Right lobe of liver (tissue), 6 donors: ENCODE data around the gene DENND1B. TPM values are rescaled to one million over a fixed set of nuclear protein-coding genes. Genes with fewer than 3 reads are reported as not detected.
A peak's percentile ranks its signal among the peaks of the same experiment; 100 is the strongest.

Experiments
- ATAC-seq, 4 donors: fragments of 200-7000 bp; cut with Tn5 transposase; one replicate each; pipeline ENCODE4 v1.9.1; 2020; ENCODE audit warnings: mild to moderate bottlenecking in 4 of 4, moderate library complexity in 4 of 4
- DNase-seq, 3 donors: peaks; one replicate each; pipeline ENCODE4 v3.0.0-alpha.2; 2020
- H3K27ac ChIP-seq, 3 donors: fragments of 200-600 bp; one replicate each; pipeline ENCODE4 v1.8.0; 2022
- H3K27me3 ChIP-seq, 2 donors: fragments of 200-600 bp; one replicate each; pipeline ENCODE4 v1.8.0; 2022
- H3K36me3 ChIP-seq, 4 donors: fragments of 200-600 bp; sonication (generic) in 1 of 4; one replicate each; pipeline versions ENCODE4 v1.5.1 to v1.8.0; 2017 to 2022; ENCODE audit warnings: control low read depth in 1 of 4
- H3K4me1 ChIP-seq, 4 donors: fragments of 200-600 bp; sonication (generic) in 1 of 4; one replicate each; pipeline versions ENCODE4 v1.5.1 to v1.8.0; 2017 to 2022; ENCODE audit warnings: control low read depth in 1 of 4
- H3K4me3 ChIP-seq, 3 donors: fragments of 200-600 bp; one replicate each; pipeline ENCODE4 v1.8.0; 2022
- H3K9me3 ChIP-seq, 4 donors: fragments of 200-600 bp; sonication (generic) in 1 of 4; one replicate each; pipeline versions ENCODE4 v1.5.1 to v1.8.0; 2017 to 2022; ENCODE audit warnings: control low read depth in 1 of 4
- POLR2A ChIP-seq: fragments of 450-650 bp; IDR thresholded peaks from one replicate; pipeline ENCODE4 v1.6.1; 2017; ENCODE audit warnings: antibody characterized with exemption, mild to moderate bottlenecking
- WGBS: methylation state at CpG from one replicate; pipeline ENCODE4 v1.1.6; 2018; ENCODE audit warnings: low coverage, low lambda C conversion rate; ENCODE audit not compliant: insufficient coverage; ENCODE audit errors: missing lambda C conversion rate; 5-methylcytosine and 5-hydroxymethylcytosine counted together
- intact Hi-C, 2 donors: fragments of 100-400 bp; cut with DNase I; formaldehyde crosslinking; loops; one replicate each; pipeline versions ENCODE4 v1.11.2 to v1.14.1; 2022
- total RNA-seq, 6 experiments: library from RNA; depleted of rRNA in 2 of 6; stranded (reverse); fragments of >200 nt in 2 of 6; fragmentation: NEBNext Ultra II Directional in 3 of 6; extraction: Animal tissue kit (Norgen Biotek cat#: 25700) in 3 of 6; gene quantifications; one replicate each; pipeline versions ENCODE4 v1.1.0 to v1.2.4, GENCODE V29; 2016 to 2023
- TF ChIP-seq, protein P1 (sequence below), 4 donors: fragments of 200-600 bp in 3 of 4; fragments of 450-650 bp in 1 of 4; IDR thresholded peaks; one replicate each; pipeline versions ENCODE4 v1.5.1 to v1.8.0; 2016 to 2022; ENCODE audit warnings: antibody characterized with exemption in 4 of 4, mild to moderate bottlenecking in 2 of 4
- donor health status: DM: no; HTN: yes; CAD: no.
- donor health status: DM: no; HTN: no; CAD: no.
- donor health status: DM: no; HTN: no; CAD: no.
- donor health status: DM: no; HTN: yes; CAD: no.
- donor health status: DM: no; HTN: yes; CAD: no.

DENND1B gene
- total RNA-seq, 6 experiments from 2014 or later, result 6.4 to 8.9 (median 7.3) TPM

DNA sequence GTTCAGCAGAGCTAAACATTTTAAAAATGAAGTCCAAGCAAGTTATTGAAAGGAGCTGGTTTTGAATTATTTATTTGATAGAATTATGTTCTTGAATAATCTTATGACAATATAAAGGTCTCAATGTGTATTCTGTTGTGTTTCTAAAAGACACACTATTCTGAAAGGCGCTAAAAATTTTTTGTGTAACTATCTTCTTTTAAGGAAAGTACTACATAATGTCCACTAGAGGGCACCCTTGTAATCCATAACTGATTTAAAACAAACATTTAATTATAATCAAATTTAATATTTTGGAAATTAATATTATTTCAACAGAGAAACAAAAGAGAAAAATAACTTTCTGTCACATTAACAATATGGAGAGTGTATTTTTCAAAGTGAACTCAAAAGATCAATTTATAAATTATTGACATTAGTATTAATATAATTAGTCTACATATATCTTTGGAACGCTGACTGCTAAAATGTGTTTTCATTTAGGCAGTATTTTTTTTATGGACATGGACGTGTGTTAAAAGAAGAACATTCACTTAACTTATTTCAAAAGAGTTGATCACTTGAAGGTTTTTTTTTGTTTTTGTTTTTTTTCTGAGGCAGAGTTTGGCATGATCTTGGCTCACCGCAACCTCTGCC is 248.4 kb downstream of the DENND1B start:
- peak in 2 of 4 donors; percentile 33 to 40 for ATAC-seq
- Histone ChIP-seq H3K27ac (no peak overlapping the region), H3K4me3 (no peak overlapping the region), H3K4me1 (no peaks in the 10 kb centered on the region), H3K9me3 (no peaks in the 10 kb centered on the region), H3K36me3 (no peaks in the 10 kb centered on the region), H3K27me3 (no peaks in the 10 kb centered on the region)
- intact Hi-C loops, result no loop called here
- no peak for TF ChIP-seq POLR2A
- TF ChIP-seq, protein P1, sequence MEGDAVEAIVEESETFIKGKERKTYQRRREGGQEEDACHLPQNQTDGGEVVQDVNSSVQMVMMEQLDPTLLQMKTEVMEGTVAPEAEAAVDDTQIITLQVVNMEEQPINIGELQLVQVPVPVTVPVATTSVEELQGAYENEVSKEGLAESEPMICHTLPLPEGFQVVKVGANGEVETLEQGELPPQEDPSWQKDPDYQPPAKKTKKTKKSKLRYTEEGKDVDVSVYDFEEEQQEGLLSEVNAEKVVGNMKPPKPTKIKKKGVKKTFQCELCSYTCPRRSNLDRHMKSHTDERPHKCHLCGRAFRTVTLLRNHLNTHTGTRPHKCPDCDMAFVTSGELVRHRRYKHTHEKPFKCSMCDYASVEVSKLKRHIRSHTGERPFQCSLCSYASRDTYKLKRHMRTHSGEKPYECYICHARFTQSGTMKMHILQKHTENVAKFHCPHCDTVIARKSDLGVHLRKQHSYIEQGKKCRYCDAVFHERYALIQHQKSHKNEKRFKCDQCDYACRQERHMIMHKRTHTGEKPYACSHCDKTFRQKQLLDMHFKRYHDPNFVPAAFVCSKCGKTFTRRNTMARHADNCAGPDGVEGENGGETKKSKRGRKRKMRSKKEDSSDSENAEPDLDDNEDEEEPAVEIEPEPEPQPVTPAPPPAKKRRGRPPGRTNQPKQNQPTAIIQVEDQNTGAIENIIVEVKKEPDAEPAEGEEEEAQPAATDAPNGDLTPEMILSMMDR (IDR thresholded peaks at IDR 0.05), result peak; percentile 58 to 83 (median 80)
- DNase-seq, result no peak
- WGBS, result 62% methylated on average over 4 of the region's 4 CpGs

DNA sequence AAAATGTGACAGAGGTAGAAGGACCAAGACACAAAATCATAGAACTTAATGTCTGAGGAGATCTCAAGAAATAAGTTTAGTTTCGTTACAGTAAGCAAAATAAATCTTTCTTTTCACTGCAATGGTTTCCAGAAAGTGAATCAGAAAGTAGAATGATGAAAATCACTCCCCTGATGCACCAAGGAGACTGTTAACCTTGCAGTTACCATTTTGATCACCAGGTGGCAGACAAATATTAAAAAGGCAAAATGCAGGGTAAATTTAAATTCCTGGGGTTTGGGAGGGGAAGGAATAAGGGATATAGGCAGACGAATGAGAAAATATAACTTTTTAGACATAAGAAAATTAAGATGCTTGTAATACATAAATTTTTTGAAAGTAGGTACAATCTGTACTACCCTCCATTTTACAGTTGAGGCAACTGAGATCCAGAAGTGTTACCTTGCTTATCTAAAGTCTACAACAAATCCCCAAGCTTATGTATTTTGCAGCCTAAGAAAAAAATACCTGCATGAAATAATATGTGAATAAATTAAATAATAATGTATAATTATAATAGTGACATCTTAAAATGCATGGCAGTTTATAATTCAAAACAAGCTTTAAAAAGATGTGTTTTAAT is 254.1 kb downstream of the DENND1B start:
- Histone ChIP-seq H3K27me3 (no peaks in the 10 kb centered on the region), H3K4me1 (no peaks in the 10 kb centered on the region), H3K36me3 (no peaks in the 10 kb centered on the region), H3K27ac (no peak overlapping the region), H3K4me3 (no peak overlapping the region), H3K9me3 (no peaks in the 10 kb centered on the region)
- WGBS, result 31% methylated on average over 2 of the region's 2 CpGs
- DNase-seq, result no peak
- peak in 3 of 4 donors; percentile 25 to 61 (median 49) for ATAC-seq
- TF ChIP-seq, protein P1 (IDR thresholded peaks at IDR 0.05), result peak; percentile 54 to 67 (median 62)
- TF ChIP-seq POLR2A, result no peak
- intact Hi-C loops, result no loop called here

DNA sequence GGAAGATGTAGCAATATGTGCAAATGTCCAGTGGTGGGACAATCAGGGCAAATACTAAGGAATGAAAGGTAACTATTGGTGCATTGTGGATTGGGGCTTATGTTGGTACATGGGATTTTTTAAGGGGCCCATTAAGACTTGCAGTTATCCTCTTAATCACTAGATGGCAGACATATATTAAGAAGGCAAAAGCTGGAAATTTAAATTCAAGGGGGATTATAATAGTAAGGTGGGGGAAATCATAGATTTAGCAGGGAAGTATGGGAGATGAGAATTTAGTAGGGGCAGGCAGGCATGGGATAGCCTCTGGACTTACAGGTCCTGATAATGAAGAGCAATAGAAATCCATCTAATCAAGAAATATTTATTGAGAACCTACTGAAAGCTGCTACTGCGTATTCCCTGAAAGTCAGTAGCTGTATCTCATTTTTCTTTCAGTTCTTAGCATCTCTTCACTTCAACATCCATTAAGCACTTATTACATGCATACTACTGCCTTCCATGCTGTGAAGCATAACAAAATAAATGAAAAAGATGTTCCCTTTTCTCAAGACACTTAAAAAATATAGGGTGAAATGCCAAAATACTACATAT is 255.4 kb downstream of the DENND1B start:
- 86% methylated on average over 1 of the region's 1 CpG for WGBS
- H3K4me1 ChIP-seq, result no peaks in the 10 kb centered on the region
- H3K36me3 ChIP-seq, result no peaks in the 10 kb centered on the region
- H3K9me3 ChIP-seq, result no peaks in the 10 kb centered on the region
- DNase-seq, result no peak
- H3K27me3 ChIP-seq, result no peaks in the 10 kb centered on the region
- intact Hi-C loops, result no loop called here
- H3K4me3 ChIP-seq, result no peak overlapping the region
- ATAC-seq, result peak in 2 of 4 donors; percentile 33 to 44
- H3K27ac ChIP-seq, result no peak overlapping the region
- TF ChIP-seq, protein P1 (IDR thresholded peaks at IDR 0.05), result peak in 3 of 4 donors; percentile 41 to 45 (median 42)
- TF ChIP-seq POLR2A, result no peak

DNA sequence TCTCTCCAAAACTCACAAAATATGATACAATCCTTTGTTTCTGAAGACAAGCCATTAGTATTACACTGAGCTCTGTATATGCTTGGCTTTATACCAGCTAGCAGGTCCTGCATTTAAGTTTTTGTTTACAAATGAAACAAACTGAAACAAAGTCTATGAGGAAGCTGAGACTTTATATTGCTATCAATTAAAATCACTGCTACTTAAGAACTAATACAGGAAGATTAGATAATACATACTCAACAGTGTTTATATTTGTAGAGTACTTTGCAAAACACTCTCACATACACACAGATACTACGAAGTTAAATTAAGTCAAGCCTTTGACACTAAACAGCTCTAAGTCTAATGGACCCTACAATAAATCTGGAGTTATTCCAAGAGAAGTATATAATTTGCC is 259.9 kb downstream of the DENND1B start:
- no peak for ATAC-seq
- WGBS, result 92% methylated on average over 1 of the region's 1 CpG
- TF ChIP-seq POLR2A, result no peak
- TF ChIP-seq, protein P1 (IDR thresholded peaks at IDR 0.05), result no peak

More for the DNA sequence above, 259.9 kb downstream of the DENND1B start:
- DNase-seq, result no peak
- Histone ChIP-seq H3K36me3 (peaks cover 0 to under 1% (median 0%) of the 10 kb centered on the region in 4 donors), H3K27ac (no peak overlapping the region), H3K4me3 (no peak overlapping the region), H3K9me3 (no peaks in the 10 kb centered on the region), H3K4me1 (no peaks in the 10 kb centered on the region), H3K27me3 (no peaks in the 10 kb centered on the region)
- intact Hi-C loops, result no loop called here
